ENCODE data around the gene CYP4F11. TPM values are rescaled to one million over a fixed set of nuclear protein-coding genes. Genes with fewer than 3 reads are reported as not detected.
A peak's percentile ranks its signal among the peaks of the same experiment; 100 is the strongest.
"Not testable (repeated sequence)": the region's sequence is repeated elsewhere in the genome, so short reads cannot be mapped to it uniquely, and the experiment has no call there.

The CYP4F11 gene
- total RNA-seq, 2 experiments from 2014 or later: not detected

- no peaks in the 10 kb centered on the region for H3K36me3 Mint-ChIP-seq (ENCODE audit: low read depth)
- ChIA-PET POLR2A (no interaction called here), CTCF (no interaction called here)
- peaks cover 8% of the 10 kb centered on the region for H3K27me3 Mint-ChIP-seq
- no peaks in the 10 kb centered on the region for H3K9me3 Mint-ChIP-seq
- H3K4me1 Mint-ChIP-seq: no peaks in the 10 kb centered on the region
- H3K4me3 Mint-ChIP-seq: no peak overlapping the region
- no peak overlapping the region for H3K27ac Mint-ChIP-seq
- no peak for DNase-seq
Observed at GRCh38 chr19:15937771-15938170, 3.4 kb upstream of the CYP4F11 start.

- Mint-ChIP-seq H3K4me1 (no peaks in the 10 kb centered on the region), H3K36me3 (ENCODE audit: low read depth) (no peaks in the 10 kb centered on the region), H3K27ac (no peak overlapping the region), H3K27me3 (peaks cover 5% of the 10 kb centered on the region), H3K9me3 (no peaks in the 10 kb centered on the region), H3K4me3 (no peak overlapping the region)
- DNase-seq: no peak
- CTCF ChIA-PET: no interaction called here
- POLR2A ChIA-PET: no interaction called here
Observed at GRCh38 chr19:15936950-15937349, 2.6 kb upstream of the CYP4F11 start.

- DNase-seq: no peak
- CTCF ChIA-PET: no interaction called here
- Mint-ChIP-seq H3K36me3 (ENCODE audit: low read depth) (peaks cover under 1% of the 10 kb centered on the region), H3K9me3 (peaks cover 2% of the 10 kb centered on the region), H3K4me3 (no peak overlapping the region), H3K27ac (no peak overlapping the region), H3K27me3 (peaks cover 3% of the 10 kb centered on the region), H3K4me1 (no peaks in the 10 kb centered on the region)
- POLR2A ChIA-PET: no interaction called here
Observed at GRCh38 chr19:15936173-15936572, 1.8 kb upstream of the CYP4F11 start.

GRCh38 chr19:15935167-15935702 is 906 bp upstream of the CYP4F11 start:
- ChIA-PET POLR2A (no interaction called here), CTCF (no interaction called here)
- H3K36me3 Mint-ChIP-seq (ENCODE audit: low read depth): peaks cover 5% of the 10 kb centered on the region
- H3K27ac Mint-ChIP-seq: no peak overlapping the region
- DNase-seq: no peak
- H3K4me3 Mint-ChIP-seq: no peak overlapping the region
- no peaks in the 10 kb centered on the region for H3K4me1 Mint-ChIP-seq
- peaks cover 7% of the 10 kb centered on the region for H3K9me3 Mint-ChIP-seq
- peaks cover 7% of the 10 kb centered on the region for H3K27me3 Mint-ChIP-seq

GRCh38 chr19:15933761-15934331 is 483 bp downstream of the CYP4F11 start:
- POLR2A ChIA-PET; H3K4me3 Mint-ChIP-seq; CTCF ChIA-PET; H3K36me3 Mint-ChIP-seq (ENCODE audit: low read depth); H3K4me1 Mint-ChIP-seq; H3K27ac Mint-ChIP-seq; H3K27me3 Mint-ChIP-seq: not testable (repeated sequence)
- H3K9me3 Mint-ChIP-seq: peaks cover 11% of the 10 kb centered on the region
- DNase-seq: peak; percentile 20

- Mint-ChIP-seq H3K36me3 (ENCODE audit: low read depth) (peaks cover 5% of the 10 kb centered on the region), H3K4me1 (no peaks in the 10 kb centered on the region), H3K27ac (no peak overlapping the region), H3K4me3 (no peak overlapping the region), H3K27me3 (peaks cover 10% of the 10 kb centered on the region), H3K9me3 (peaks cover 11% of the 10 kb centered on the region)
- CTCF ChIA-PET: no interaction called here
- no peak for DNase-seq
- POLR2A ChIA-PET: no interaction called here
Observed at GRCh38 chr19:15928321-15928720, 6.0 kb downstream of the CYP4F11 start.

GRCh38 chr19:15926484-15926883 is 7.8 kb downstream of the CYP4F11 start:
- Mint-ChIP-seq H3K27ac (no peak overlapping the region), H3K4me1 (no peaks in the 10 kb centered on the region), H3K36me3 (ENCODE audit: low read depth) (peaks cover 5% of the 10 kb centered on the region), H3K4me3 (no peak overlapping the region), H3K27me3 (peaks cover 11% of the 10 kb centered on the region), H3K9me3 (peaks cover 11% of the 10 kb centered on the region)
- DNase-seq: no peak
- CTCF ChIA-PET: no interaction called here
- POLR2A ChIA-PET: no interaction called here

GRCh38 chr19:15923702-15924101 is 10.6 kb downstream of the CYP4F11 start:
- Mint-ChIP-seq H3K27me3 (peaks cover 20% of the 10 kb centered on the region), H3K36me3 (ENCODE audit: low read depth) (no peaks in the 10 kb centered on the region), H3K4me3 (no peak overlapping the region), H3K27ac (no peak overlapping the region), H3K9me3 (no peaks in the 10 kb centered on the region), H3K4me1 (no peaks in the 10 kb centered on the region)
- ChIA-PET CTCF (no interaction called here), POLR2A (no interaction called here)
- DNase-seq: no peak

GRCh38 chr19:15922021-15922420 is 12.3 kb downstream of the CYP4F11 start:
- no peaks in the 10 kb centered on the region for H3K9me3 Mint-ChIP-seq
- H3K4me1 Mint-ChIP-seq: no peaks in the 10 kb centered on the region
- DNase-seq: no peak
- no peak overlapping the region for H3K27ac Mint-ChIP-seq
- ChIA-PET CTCF (no interaction called here), POLR2A (no interaction called here)
- H3K4me3 Mint-ChIP-seq: no peak overlapping the region
- peaks cover 27% of the 10 kb centered on the region for H3K27me3 Mint-ChIP-seq
- H3K36me3 Mint-ChIP-seq (ENCODE audit: low read depth): no peaks in the 10 kb centered on the region

GRCh38 chr19:15919243-15919642 is 15.1 kb downstream of the CYP4F11 start:
- ChIA-PET POLR2A (no interaction called here), CTCF (no interaction called here)
- Mint-ChIP-seq H3K36me3 (ENCODE audit: low read depth) (no peaks in the 10 kb centered on the region), H3K9me3 (peaks cover 3% of the 10 kb centered on the region), H3K27ac (no peak overlapping the region), H3K4me1 (no peaks in the 10 kb centered on the region), H3K27me3 (peaks cover 26% of the 10 kb centered on the region), H3K4me3 (no peak overlapping the region)
- DNase-seq: no peak

GRCh38 chr19:15915109-15915508 is 19.2 kb downstream of the CYP4F11 start:
- DNase-seq: no peak
- ChIA-PET CTCF (interaction anchor here (1.3 kb wide), 1 partner anchor 127 kb away, joined by 3 read pairs; no protein-coding TSS in a partner anchor), POLR2A (no interaction called here)
- Mint-ChIP-seq H3K4me1 (no peaks in the 10 kb centered on the region), H3K36me3 (ENCODE audit: low read depth) (no peaks in the 10 kb centered on the region), H3K4me3 (no peak overlapping the region), H3K27ac (no peak overlapping the region), H3K27me3 (peaks cover 34% of the 10 kb centered on the region), H3K9me3 (peaks cover 3% of the 10 kb centered on the region)

- no peak for DNase-seq
- Mint-ChIP-seq H3K36me3 (ENCODE audit: low read depth) (no peaks in the 10 kb centered on the region), H3K4me3 (no peak overlapping the region), H3K27ac (no peak overlapping the region), H3K4me1 (no peaks in the 10 kb centered on the region), H3K27me3 (peaks cover 42% of the 10 kb centered on the region), H3K9me3 (peaks cover 3% of the 10 kb centered on the region)
- CTCF ChIA-PET: no interaction called here
- POLR2A ChIA-PET: no interaction called here
Observed at GRCh38 chr19:15913830-15914229, 20.5 kb downstream of the CYP4F11 start.

GRCh38 chr19:15913384-15913783 is 20.9 kb downstream of the CYP4F11 start:
- H3K4me3 Mint-ChIP-seq: no peak overlapping the region
- peaks cover 44% of the 10 kb centered on the region for H3K27me3 Mint-ChIP-seq
- peaks cover 3% of the 10 kb centered on the region for H3K9me3 Mint-ChIP-seq
- no peak overlapping the region for H3K27ac Mint-ChIP-seq
- DNase-seq: no peak
- ChIA-PET CTCF (no interaction called here), POLR2A (no interaction called here)
- H3K4me1 Mint-ChIP-seq: no peaks in the 10 kb centered on the region
- H3K36me3 Mint-ChIP-seq (ENCODE audit: low read depth): no peaks in the 10 kb centered on the region

GRCh38 chr19:15911599-15912235 is 22.6 kb downstream of the CYP4F11 start:
- Mint-ChIP-seq H3K4me3 (no peak overlapping the region), H3K4me1 (no peaks in the 10 kb centered on the region), H3K27me3 (peaks cover 42% of the 10 kb centered on the region), H3K36me3 (ENCODE audit: low read depth) (no peaks in the 10 kb centered on the region), H3K27ac (no peak overlapping the region), H3K9me3 (peaks cover 3% of the 10 kb centered on the region)
- ChIA-PET POLR2A (no interaction called here), CTCF (no interaction called here)
- DNase-seq: no peak

All from activated CD4-positive, alpha-beta memory T cell treated with anti-CD3 and anti-CD28 coated beads, Interleukin-2, amount 10 ng/mL, durations not matched to agents 7 days and 5 days (primary cell).